Activated CD4-positive, alpha-beta T cell treated with anti-CD3 and anti-CD28 coated beads, Interleukin-2, amount 10 ng/mL, durations not matched to agents 7 days and 5 days (primary cell): Measurements from ENCODE around the gene TPRX2. TPM values are rescaled to one million over a fixed set of nuclear protein-coding genes. Genes with fewer than 3 reads are reported as not detected.
"Not testable (repeated sequence)": the region's sequence is repeated elsewhere in the genome, so short reads cannot be mapped to it uniquely, and the experiment has no call there.

ENCODE experiments used
- CTCF ChIA-PET: fragments of 350-600 bp; sonication (Branson Sonifier 250); formaldehyde crosslinking; loops from one replicate; lab custom pipeline; 2021; ENCODE audit warnings: antibody characterized with exemption; lab: Charles Lee
- POLR2A ChIA-PET: fragments of 350-600 bp; sonication (Branson Sonifier 250); formaldehyde crosslinking; loops from one replicate; lab custom pipeline; 2021; ENCODE audit warnings: antibody characterized with exemption; lab: Charles Lee
- DNase-seq: peaks from one replicate; pipeline ENCODE4 v3.0.0-alpha.2; 2020
- H3K27ac Mint-ChIP-seq: one replicate; pipeline ENCODE4 v1.8.0; 2021; ENCODE audit warnings: mild to moderate bottlenecking, moderate library complexity, mixed read lengths
- H3K27me3 Mint-ChIP-seq: one replicate; pipeline ENCODE4 v1.8.0; 2021; ENCODE audit warnings: mixed read lengths
- H3K36me3 Mint-ChIP-seq: one replicate; pipeline ENCODE4 v1.8.0; 2021; ENCODE audit warnings: low read depth, mixed read lengths
- H3K4me1 Mint-ChIP-seq: one replicate; pipeline ENCODE4 v1.8.0; 2021; ENCODE audit warnings: mixed read lengths
- H3K4me3 Mint-ChIP-seq: one replicate; pipeline ENCODE4 v1.8.0; 2021; ENCODE audit warnings: mild to moderate bottlenecking, moderate library complexity, mixed read lengths
- H3K9me3 Mint-ChIP-seq: one replicate; pipeline ENCODE4 v1.8.0; 2021; ENCODE audit warnings: mixed read lengths
- total RNA-seq, 2 experiments: library from RNA; stranded (reverse); gene quantifications; one replicate each; pipeline ENCODE4 v1.2.3, GENCODE V29; 2021

TPRX2 gene
- not detected for total RNA-seq

GRCh38 chr19:47858646-47859285 lies at the start of gene TPRX2:
Gene TPRX2, plus strand, starts transcription at chr19:47859235. Its CDS starts 12 bp downstream, at chr19:47859247.
- H3K4me3 Mint-ChIP-seq, CTCF ChIA-PET, H3K9me3 Mint-ChIP-seq, POLR2A ChIA-PET, DNase-seq, H3K36me3 Mint-ChIP-seq, H3K27ac Mint-ChIP-seq, H3K4me1 Mint-ChIP-seq: not testable (repeated sequence)
- peaks cover 12% of the 10 kb centered on the region for H3K27me3 Mint-ChIP-seq

- Mint-ChIP-seq H3K27ac (no peak overlapping the region), H3K36me3 (no peaks in the 10 kb centered on the region), H3K4me1 (no peaks in the 10 kb centered on the region), H3K4me3 (no peak overlapping the region), H3K27me3 (peaks cover 4% of the 10 kb centered on the region), H3K9me3 (no peaks in the 10 kb centered on the region)
- DNase-seq = peak; percentile 79
- POLR2A ChIA-PET = no interaction called here
- CTCF ChIA-PET = interaction anchor here (0.6 to 1.0 kb wide), 3 partner anchors 13 to 68 kb away, joined by 3 to 4 read pairs (median 4); no protein-coding TSS in a partner anchor
These were observed 45.6 kb upstream of the TPRX2 start for GRCh38 chr19:47813304-47813994.

GRCh38 chr19:47813995-47814328 lies 45.1 kb upstream of the TPRX2 start:
- CTCF ChIA-PET = interaction anchor here (0.6 kb wide), 1 partner anchor 68 kb away, joined by 3 read pairs; no protein-coding TSS in a partner anchor
- H3K9me3 Mint-ChIP-seq = no peaks in the 10 kb centered on the region
- H3K4me3 Mint-ChIP-seq = no peak overlapping the region
- no peak overlapping the region for H3K27ac Mint-ChIP-seq
- H3K27me3 Mint-ChIP-seq = peaks cover 9% of the 10 kb centered on the region
- H3K36me3 Mint-ChIP-seq = no peaks in the 10 kb centered on the region
- no peak for DNase-seq
- POLR2A ChIA-PET = no interaction called here
- H3K4me1 Mint-ChIP-seq = no peaks in the 10 kb centered on the region

GRCh38 chr19:47816270-47816669 lies 42.8 kb upstream of the TPRX2 start:
- peaks cover 28% of the 10 kb centered on the region for H3K27me3 Mint-ChIP-seq
- DNase-seq, H3K27ac Mint-ChIP-seq, H3K9me3 Mint-ChIP-seq, POLR2A ChIA-PET, H3K36me3 Mint-ChIP-seq, H3K4me3 Mint-ChIP-seq, H3K4me1 Mint-ChIP-seq: not testable (repeated sequence)
- CTCF ChIA-PET = interaction anchor here (0.6 kb wide), 1 partner anchor 49 kb away, joined by 3 read pairs; no protein-coding TSS in a partner anchor

GRCh38 chr19:47818221-47818620 lies 40.8 kb upstream of the TPRX2 start:
- DNase-seq, H3K27ac Mint-ChIP-seq, CTCF ChIA-PET, H3K9me3 Mint-ChIP-seq, H3K36me3 Mint-ChIP-seq, POLR2A ChIA-PET, H3K4me1 Mint-ChIP-seq, H3K4me3 Mint-ChIP-seq: not testable (repeated sequence)
- peaks cover 38% of the 10 kb centered on the region for H3K27me3 Mint-ChIP-seq

- POLR2A ChIA-PET = no interaction called here
- Mint-ChIP-seq H3K36me3 (no peaks in the 10 kb centered on the region), H3K4me3 (no peak overlapping the region), H3K9me3 (no peaks in the 10 kb centered on the region), H3K27me3 (peaks cover 38% of the 10 kb centered on the region), H3K27ac (no peak overlapping the region), H3K4me1 (peaks cover 3% of the 10 kb centered on the region)
- CTCF ChIA-PET = no interaction called here
- DNase-seq = no peak
These were observed 39.2 kb upstream of the TPRX2 start for GRCh38 chr19:47819858-47820257.

GRCh38 chr19:47820410-47820809 lies 38.6 kb upstream of the TPRX2 start:
- H3K9me3 Mint-ChIP-seq = no peaks in the 10 kb centered on the region
- H3K27me3 Mint-ChIP-seq = peaks cover 38% of the 10 kb centered on the region
- peaks cover 3% of the 10 kb centered on the region for H3K4me1 Mint-ChIP-seq
- DNase-seq = no peak
- H3K36me3 Mint-ChIP-seq = no peaks in the 10 kb centered on the region
- H3K27ac Mint-ChIP-seq = no peak overlapping the region
- CTCF ChIA-PET = interaction anchor here (0.6 kb wide), 1 partner anchor 434 kb away, joined by 3 read pairs; no protein-coding TSS in a partner anchor
- H3K4me3 Mint-ChIP-seq = no peak overlapping the region
- POLR2A ChIA-PET = no interaction called here

- CTCF ChIA-PET = no interaction called here
- POLR2A ChIA-PET = no interaction called here
These were observed 37.5 kb upstream of the TPRX2 start, which contains the start of gene CRX for GRCh38 chr19:47821460-47822020. Gene CRX, plus strand, starts transcription at chr19:47821937. Its CDS starts 12,507 bp downstream, at chr19:47834444.

GRCh38 chr19:47824396-47824795 lies 34.6 kb upstream of the TPRX2 start:
- Mint-ChIP-seq H3K4me3 (no peak overlapping the region), H3K9me3 (no peaks in the 10 kb centered on the region), H3K27me3 (peaks cover 25% of the 10 kb centered on the region), H3K36me3 (no peaks in the 10 kb centered on the region), H3K27ac (no peak overlapping the region), H3K4me1 (peaks cover 3% of the 10 kb centered on the region)
- no peak for DNase-seq
- ChIA-PET CTCF (no interaction called here), POLR2A (no interaction called here)

More at GRCh38 chr19:47821460-47822020, 37.5 kb upstream of the TPRX2 start, which contains the start of gene CRX:
- Mint-ChIP-seq H3K36me3 (no peaks in the 10 kb centered on the region), H3K4me3 (no peak within 1 kb of the TSS), H3K27me3 (peaks cover 38% of the 10 kb centered on the region), H3K27ac (no peak within 1 kb of the TSS), H3K9me3 (no peaks in the 10 kb centered on the region), H3K4me1 (peaks cover 3% of the 10 kb centered on the region)
- no peak for DNase-seq

GRCh38 chr19:47826800-47827199 lies 32.2 kb upstream of the TPRX2 start:
- Mint-ChIP-seq H3K36me3 (no peaks in the 10 kb centered on the region), H3K4me1 (no peaks in the 10 kb centered on the region), H3K27me3 (peaks cover 5% of the 10 kb centered on the region), H3K4me3 (no peak overlapping the region), H3K27ac (no peak overlapping the region), H3K9me3 (no peaks in the 10 kb centered on the region)
- no peak for DNase-seq
- POLR2A ChIA-PET = no interaction called here
- CTCF ChIA-PET = no interaction called here

- Mint-ChIP-seq H3K4me3 (no peak overlapping the region), H3K27me3 (no peaks in the 10 kb centered on the region), H3K4me1 (no peaks in the 10 kb centered on the region), H3K9me3 (no peaks in the 10 kb centered on the region), H3K36me3 (no peaks in the 10 kb centered on the region), H3K27ac (no peak overlapping the region)
- POLR2A ChIA-PET = no interaction called here
- CTCF ChIA-PET = no interaction called here
- no peak for DNase-seq
These were observed 26.3 kb upstream of the TPRX2 start for GRCh38 chr19:47832723-47833122.

- Mint-ChIP-seq H3K4me3 (no peak overlapping the region), H3K27me3 (no peaks in the 10 kb centered on the region), H3K36me3 (no peaks in the 10 kb centered on the region), H3K27ac (no peak overlapping the region), H3K4me1 (no peaks in the 10 kb centered on the region), H3K9me3 (no peaks in the 10 kb centered on the region)
- DNase-seq = no peak
- POLR2A ChIA-PET = no interaction called here
- CTCF ChIA-PET = no interaction called here
These were observed 23.0 kb upstream of the TPRX2 start for GRCh38 chr19:47836038-47836437.

GRCh38 chr19:47839411-47839810 lies 19.6 kb upstream of the TPRX2 start:
- H3K27ac Mint-ChIP-seq = no peak overlapping the region
- ChIA-PET POLR2A (no interaction called here), CTCF (interaction anchor here (0.7 kb wide), 2 partner anchors 20 to 30 kb away, joined by 3 read pairs; no protein-coding TSS in a partner anchor)

More at GRCh38 chr19:47839411-47839810, 19.6 kb upstream of the TPRX2 start:
- Mint-ChIP-seq H3K4me1 (no peaks in the 10 kb centered on the region), H3K36me3 (no peaks in the 10 kb centered on the region), H3K4me3 (no peak overlapping the region), H3K9me3 (no peaks in the 10 kb centered on the region), H3K27me3 (no peaks in the 10 kb centered on the region)
- DNase-seq = no peak
